Measurements from ENCODE around the gene LINC01488. TPM values are rescaled to one million over a fixed set of nuclear protein-coding genes. Genes with fewer than 3 reads are reported as not detected.

Gene LINC01488
- total and polyA plus RNA-seq, 2 donors (not counting 1 experiment from before 2014, with no cell fraction given), result not detected

DNA sequence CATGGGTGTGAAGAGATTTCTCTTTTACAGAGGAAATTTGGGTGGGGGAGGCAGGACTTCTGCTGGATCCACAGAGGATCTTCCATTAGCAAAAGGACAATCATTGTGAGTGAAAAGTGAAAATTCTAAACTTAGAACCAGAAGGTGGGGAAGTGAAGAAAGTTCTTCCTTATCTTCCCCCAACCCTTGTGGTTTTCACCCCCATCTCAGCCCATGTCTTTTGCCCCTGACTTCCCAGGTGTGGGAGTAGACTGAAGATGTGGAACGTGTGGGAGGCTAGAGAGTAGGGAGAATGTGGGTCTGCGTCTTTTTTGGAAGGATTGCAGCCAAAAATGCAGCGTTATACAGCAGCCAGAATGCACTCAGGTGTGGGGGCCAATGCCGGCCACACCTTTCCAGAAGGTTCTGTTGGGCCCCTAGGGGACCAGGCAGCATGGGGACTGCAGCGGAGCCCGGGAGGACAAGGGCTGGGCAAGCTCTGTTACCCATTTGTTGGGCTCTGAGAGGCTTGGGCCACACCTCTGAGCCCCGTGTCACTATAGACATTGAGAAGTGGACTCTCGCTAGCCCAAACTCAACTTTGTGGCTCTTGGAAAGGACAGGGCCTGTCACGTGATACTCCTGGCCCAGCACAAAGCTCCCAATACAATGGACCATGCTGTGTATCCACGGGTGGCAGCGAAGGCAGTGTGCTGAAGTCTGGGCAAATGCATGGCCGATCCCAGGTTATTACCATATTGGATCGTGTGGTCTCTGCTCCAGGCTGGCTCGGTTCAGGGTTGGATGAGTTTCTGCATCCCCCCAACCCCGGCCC lies 32.8 kb upstream of the LINC01488 start:
- Histone ChIP-seq H3K79me2 (ENCODE audit: control insufficient read depth, insufficient read depth, low read length) (no peaks in the 10 kb centered on the region), H3K27me3 (replicated peaks in 1 of 4; ENCODE audit: control extremely low read depth in 1 of 4, control insufficient read depth in 3 of 4, insufficient read depth in 4 of 4, low read length in 3 of 4) (peaks cover 0 to 26% (median 6%) of the 10 kb centered on the region in 4 experiments), H3K27ac (ENCODE audit: low read length in 2 of 2) (no peak overlapping the region), H3K4me1 (ENCODE audit: control insufficient read depth in 2 of 2, insufficient read depth in 2 of 2, low read length in 2 of 2) (peaks cover 15 to 21% of the 10 kb centered on the region in 2 donors), H3K4me2 (replicated peaks; ENCODE audit: low read depth, low read length, poor library complexity, severe bottlenecking) (peak overlapping the region; percentile 41), H3K9ac (ENCODE audit: low read length) (no peak overlapping the region), H2AFZ (ENCODE audit: insufficient read depth, low read depth, low read length, poor library complexity, severe bottlenecking) (no peak overlapping the region), H3K36me3 (replicated peaks in 1 of 2; ENCODE audit: control extremely low read depth in 1 of 2, control insufficient read depth in 1 of 2, extremely low read depth in 1 of 2, insufficient read depth in 2 of 2, low read length in 1 of 2) (no peaks in the 10 kb centered on the region), H3K9me3 (ENCODE audit: control extremely low read depth in 1 of 3, control insufficient read depth in 2 of 3, insufficient read depth in 1 of 3, low read length in 2 of 3) (peaks cover 0 to 10% (median 0%) of the 10 kb centered on the region in 3 donors), H4K20me1 (ENCODE audit: control insufficient read depth, insufficient read depth, low read length, poor library complexity, severe bottlenecking) (no peaks in the 10 kb centered on the region), H3K4me3 (ENCODE audit: control extremely low read depth in 1 of 5, extremely low read depth in 1 of 5, insufficient read depth in 1 of 5, low read depth in 2 of 5, low read length in 4 of 5) (no peak overlapping the region)
- no peak overlapping the region for H3K27ac Mint-ChIP-seq
- ChIA-PET POLR2A (no interaction called here), CTCF (no interaction called here)
- H3K4me3 Mint-ChIP-seq, result no peak overlapping the region
- TF ChIP-seq EZH2 (IDR thresholded peaks at IDR 0.05; ENCODE audit: borderline replicate concordance, insufficient read depth, low read depth, low read length, poor library complexity, severe bottlenecking), result no peak
- TF ChIP-seq, protein P1, sequence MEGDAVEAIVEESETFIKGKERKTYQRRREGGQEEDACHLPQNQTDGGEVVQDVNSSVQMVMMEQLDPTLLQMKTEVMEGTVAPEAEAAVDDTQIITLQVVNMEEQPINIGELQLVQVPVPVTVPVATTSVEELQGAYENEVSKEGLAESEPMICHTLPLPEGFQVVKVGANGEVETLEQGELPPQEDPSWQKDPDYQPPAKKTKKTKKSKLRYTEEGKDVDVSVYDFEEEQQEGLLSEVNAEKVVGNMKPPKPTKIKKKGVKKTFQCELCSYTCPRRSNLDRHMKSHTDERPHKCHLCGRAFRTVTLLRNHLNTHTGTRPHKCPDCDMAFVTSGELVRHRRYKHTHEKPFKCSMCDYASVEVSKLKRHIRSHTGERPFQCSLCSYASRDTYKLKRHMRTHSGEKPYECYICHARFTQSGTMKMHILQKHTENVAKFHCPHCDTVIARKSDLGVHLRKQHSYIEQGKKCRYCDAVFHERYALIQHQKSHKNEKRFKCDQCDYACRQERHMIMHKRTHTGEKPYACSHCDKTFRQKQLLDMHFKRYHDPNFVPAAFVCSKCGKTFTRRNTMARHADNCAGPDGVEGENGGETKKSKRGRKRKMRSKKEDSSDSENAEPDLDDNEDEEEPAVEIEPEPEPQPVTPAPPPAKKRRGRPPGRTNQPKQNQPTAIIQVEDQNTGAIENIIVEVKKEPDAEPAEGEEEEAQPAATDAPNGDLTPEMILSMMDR (IDR thresholded peaks at IDR 0.05), result no peak
- peaks cover 19% of the 10 kb centered on the region for H3K4me1 Mint-ChIP-seq
- intact Hi-C loops (cut with micrococcal nuclease), result no loop called here
- WGBS (ENCODE audit: insufficient coverage), result 76% methylated on average over 12 of the region's 15 CpGs
- H3K9me3 Mint-ChIP-seq (ENCODE audit: insufficient read depth), result no peaks in the 10 kb centered on the region
- H3K27me3 Mint-ChIP-seq, result peaks cover 22% of the 10 kb centered on the region
- DNase-seq (no peak), ATAC-seq (ENCODE audit: low read depth) (no peak)

All from B cell (primary cell).